RKO (cell line): ENCODE measurements around the gene DLG2.

Experiments
- DNase-seq: peaks from one replicate; pipeline ENCODE4 v3.0.0-alpha.2; 2016; ENCODE audit warnings: low spot score

DLG2 gene

GRCh38 chr11:83990160-83990733, 1636.9 kb downstream of the DLG2 start:
- no peak for DNase-seq

GRCh38 chr11:83982825-83983224, 1644.3 kb downstream of the DLG2 start:
- DNase-seq = no peak

GRCh38 chr11:83979593-83979992, 1647.6 kb downstream of the DLG2 start:
- DNase-seq = no peak

GRCh38 chr11:83978942-83979341, 1648.2 kb downstream of the DLG2 start:
- DNase-seq = no peak

- DNase-seq = no peak
These were observed 1651.1 kb downstream of the DLG2 start for GRCh38 chr11:83976086-83976485.

GRCh38 chr11:83972536-83972935, 1654.6 kb downstream of the DLG2 start:
- no peak for DNase-seq

GRCh38 chr11:83971063-83971462, 1656.1 kb downstream of the DLG2 start:
- peak; percentile 3 for DNase-seq

GRCh38 chr11:83970061-83970671, 1657.0 kb downstream of the DLG2 start:
- DNase-seq = no peak

GRCh38 chr11:83957038-83957900, 1669.9 kb downstream of the DLG2 start:
- no peak for DNase-seq

GRCh38 chr11:83956119-83956697, 1670.9 kb downstream of the DLG2 start:
- DNase-seq = no peak

- no peak for DNase-seq
These were observed 1672.4 kb downstream of the DLG2 start for GRCh38 chr11:83954780-83955179.

- DNase-seq = peak; percentile 2
These were observed 1675.6 kb downstream of the DLG2 start for GRCh38 chr11:83951521-83951920.

GRCh38 chr11:83948200-83948599, 1678.9 kb downstream of the DLG2 start:
- DNase-seq = no peak

GRCh38 chr11:83945976-83946375, 1681.2 kb downstream of the DLG2 start:
- DNase-seq = no peak

GRCh38 chr11:83941050-83941449, 1686.1 kb downstream of the DLG2 start:
- no peak for DNase-seq

- no peak for DNase-seq
These were observed 1689.0 kb downstream of the DLG2 start for GRCh38 chr11:83938148-83938547.

- no peak for DNase-seq
These were observed 1694.1 kb downstream of the DLG2 start for GRCh38 chr11:83933008-83933407.

GRCh38 chr11:83927422-83927821, 1699.7 kb downstream of the DLG2 start:
- no peak for DNase-seq

GRCh38 chr11:83924795-83925542, 1702.2 kb downstream of the DLG2 start:
- DNase-seq = no peak

- no peak for DNase-seq
These were observed 1703.2 kb downstream of the DLG2 start for GRCh38 chr11:83923961-83924360.

GRCh38 chr11:83922953-83923352, 1704.2 kb downstream of the DLG2 start:
- DNase-seq = no peak

- no peak for DNase-seq
These were observed 1704.8 kb downstream of the DLG2 start for GRCh38 chr11:83922318-83922717.
